ENCODE data around the gene SMIM45.
A peak's percentile ranks its signal among the peaks of the same experiment; 100 is the strongest.

Gene SMIM45

DNA sequence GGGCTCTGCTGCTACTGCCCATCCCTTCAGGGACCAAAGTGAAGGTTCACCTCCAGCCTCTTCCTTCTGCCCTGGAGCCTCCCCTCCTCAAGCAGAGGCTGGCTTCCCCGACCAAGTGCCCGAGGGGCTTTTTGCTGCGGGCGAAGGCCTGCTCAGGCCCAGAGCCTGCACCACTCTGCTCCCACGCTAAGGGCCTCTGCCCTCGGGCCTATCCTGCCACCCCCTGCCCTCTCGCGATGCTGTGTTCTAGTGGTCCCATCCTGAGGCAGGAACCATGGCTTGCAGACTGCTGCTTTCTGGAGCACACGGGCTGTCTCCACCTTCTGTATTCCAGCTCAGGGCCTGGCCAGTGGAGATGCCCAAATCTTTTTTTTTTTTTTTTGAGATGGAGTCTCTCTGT lies 16.4 kb upstream of the SMIM45 start:
- H3K36me3 ChIP-seq (ENCODE audit: control insufficient read depth in 2 of 2, insufficient read depth in 1 of 2, low read length in 2 of 2): peaks cover 31 to 78% of the 10 kb centered on the region in 2 experiments; a peak in 2 of 3 replicates
- H3K4me3 ChIP-seq (ENCODE audit: low read depth, low read length): no peak overlapping the region
- TF ChIP-seq, protein P1, sequence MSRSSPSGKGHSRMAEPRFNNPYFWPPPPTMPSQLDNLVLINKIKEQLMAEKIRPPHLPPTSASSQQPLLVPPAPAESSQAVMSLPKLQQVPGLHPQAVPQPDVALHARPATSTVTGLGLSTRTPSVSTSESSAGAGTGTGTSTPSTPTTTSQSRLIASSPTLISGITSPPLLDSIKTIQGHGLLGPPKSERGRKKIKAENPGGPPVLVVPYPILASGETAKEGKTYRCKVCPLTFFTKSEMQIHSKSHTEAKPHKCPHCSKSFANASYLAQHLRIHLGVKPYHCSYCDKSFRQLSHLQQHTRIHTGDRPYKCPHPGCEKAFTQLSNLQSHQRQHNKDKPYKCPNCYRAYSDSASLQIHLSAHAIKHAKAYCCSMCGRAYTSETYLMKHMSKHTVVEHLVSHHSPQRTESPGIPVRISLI (tag by site-specific recombination; IDR thresholded peaks at IDR 0.05): no peak
- no peaks in the 10 kb centered on the region for H3K9me3 ChIP-seq (ENCODE audit: control insufficient read depth, insufficient read depth, low read depth, low read length)
- POLR2A ChIA-PET: interaction anchor here (0.7 to 4.6 kb wide), 4 partner anchors 8 to 11 kb away, joined by 4 to 31 read pairs (median 8); partner anchors contain the start of gene CENPM
- CTCF ChIA-PET: no interaction called here
- H3K4me1 ChIP-seq (ENCODE audit: control insufficient read depth, insufficient read depth, low read length): no peaks in the 10 kb centered on the region
- H3K27ac ChIP-seq (ENCODE audit: extremely low read depth, low read depth, low read length): no peak overlapping the region

DNA sequence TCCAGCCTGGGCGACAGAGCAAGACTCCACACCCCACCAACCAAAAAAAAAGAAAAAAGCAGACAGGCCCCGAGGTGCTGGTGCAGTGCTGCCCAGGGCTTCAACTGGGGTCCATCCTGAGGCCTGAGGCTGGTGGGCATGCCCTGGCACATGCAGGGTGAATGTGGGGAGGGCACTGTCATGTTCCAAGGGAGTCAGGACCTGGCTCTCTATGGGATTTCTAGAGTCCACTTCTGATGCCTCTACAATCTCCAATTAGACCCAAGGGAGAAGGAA lies 15.1 kb upstream of the SMIM45 start:
- CTCF ChIA-PET: interaction anchor here (2.9 kb wide), 1 partner anchor 11 kb away, joined by 14 read pairs; no protein-coding TSS in a partner anchor
- Histone ChIP-seq H3K36me3 (ENCODE audit: control insufficient read depth in 2 of 2, insufficient read depth in 1 of 2, low read length in 2 of 2) (peaks cover 32 to 89% of the 10 kb centered on the region in 2 experiments; a peak in 2 of 3 replicates), H3K9me3 (ENCODE audit: control insufficient read depth, insufficient read depth, low read depth, low read length) (no peaks in the 10 kb centered on the region), H3K4me3 (ENCODE audit: low read depth, low read length) (no peak overlapping the region), H3K4me1 (ENCODE audit: control insufficient read depth, insufficient read depth, low read length) (no peaks in the 10 kb centered on the region; the same call in 1 of the 2 replicates), H3K27ac (ENCODE audit: extremely low read depth, low read depth, low read length) (no peak overlapping the region)
- POLR2A ChIA-PET: interaction anchor here (0.9 to 4.6 kb wide), 4 partner anchors 10 to 136 kb away, joined by 3 to 31 read pairs (median 6); partner anchors contain the start of genes CCDC134 and CENPM
- no peak for TF ChIP-seq SCRT2 (tag by site-specific recombination; IDR thresholded peaks at IDR 0.05)
- no peak for TF ChIP-seq BCL11B (tag by site-specific recombination; IDR thresholded peaks at IDR 0.05; ENCODE audit: low read depth)
- TF ChIP-seq MZF1 (tag by site-specific recombination; IDR thresholded peaks at IDR 0.05; ENCODE audit: borderline replicate concordance): no peak
- no peak for TF ChIP-seq GFI1B (tag by site-specific recombination; IDR thresholded peaks at IDR 0.05)
- TF ChIP-seq ZNF341 (tag by site-specific recombination; IDR thresholded peaks at IDR 0.05; ENCODE audit: low read depth): no peak
- TF ChIP-seq ZNF324 (tag by site-specific recombination; IDR thresholded peaks at IDR 0.05): no peak
- no peak for TF ChIP-seq ZBTB20 (tag by site-specific recombination; IDR thresholded peaks at IDR 0.05)
- no peak for TF ChIP-seq WT1 (tag by site-specific recombination; IDR thresholded peaks at IDR 0.05)
- no peak for TF ChIP-seq ZNF610 (tag by site-specific recombination; IDR thresholded peaks at IDR 0.05; ENCODE audit: borderline replicate concordance)
- TF ChIP-seq ZNF768 (tag by site-specific recombination; IDR thresholded peaks at IDR 0.05): no peak
- TF ChIP-seq BCL11A (tag by site-specific recombination; IDR thresholded peaks at IDR 0.05; ENCODE audit: low read depth): no peak
- TF ChIP-seq ZSCAN16 (tag by site-specific recombination; IDR thresholded peaks at IDR 0.05): no peak
- TF ChIP-seq, protein P2, sequence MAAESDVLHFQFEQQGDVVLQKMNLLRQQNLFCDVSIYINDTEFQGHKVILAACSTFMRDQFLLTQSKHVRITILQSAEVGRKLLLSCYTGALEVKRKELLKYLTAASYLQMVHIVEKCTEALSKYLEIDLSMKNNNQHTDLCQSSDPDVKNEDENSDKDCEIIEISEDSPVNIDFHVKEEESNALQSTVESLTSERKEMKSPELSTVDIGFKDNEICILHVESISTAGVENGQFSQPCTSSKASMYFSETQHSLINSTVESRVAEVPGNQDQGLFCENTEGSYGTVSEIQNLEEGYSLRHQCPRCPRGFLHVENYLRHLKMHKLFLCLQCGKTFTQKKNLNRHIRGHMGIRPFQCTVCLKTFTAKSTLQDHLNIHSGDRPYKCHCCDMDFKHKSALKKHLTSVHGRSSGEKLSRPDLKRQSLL (tag by site-specific recombination; IDR thresholded peaks at IDR 0.05): no peak
- no peak for TF ChIP-seq ZNF223 (tag by site-specific recombination; IDR thresholded peaks at IDR 0.05)

DNA sequence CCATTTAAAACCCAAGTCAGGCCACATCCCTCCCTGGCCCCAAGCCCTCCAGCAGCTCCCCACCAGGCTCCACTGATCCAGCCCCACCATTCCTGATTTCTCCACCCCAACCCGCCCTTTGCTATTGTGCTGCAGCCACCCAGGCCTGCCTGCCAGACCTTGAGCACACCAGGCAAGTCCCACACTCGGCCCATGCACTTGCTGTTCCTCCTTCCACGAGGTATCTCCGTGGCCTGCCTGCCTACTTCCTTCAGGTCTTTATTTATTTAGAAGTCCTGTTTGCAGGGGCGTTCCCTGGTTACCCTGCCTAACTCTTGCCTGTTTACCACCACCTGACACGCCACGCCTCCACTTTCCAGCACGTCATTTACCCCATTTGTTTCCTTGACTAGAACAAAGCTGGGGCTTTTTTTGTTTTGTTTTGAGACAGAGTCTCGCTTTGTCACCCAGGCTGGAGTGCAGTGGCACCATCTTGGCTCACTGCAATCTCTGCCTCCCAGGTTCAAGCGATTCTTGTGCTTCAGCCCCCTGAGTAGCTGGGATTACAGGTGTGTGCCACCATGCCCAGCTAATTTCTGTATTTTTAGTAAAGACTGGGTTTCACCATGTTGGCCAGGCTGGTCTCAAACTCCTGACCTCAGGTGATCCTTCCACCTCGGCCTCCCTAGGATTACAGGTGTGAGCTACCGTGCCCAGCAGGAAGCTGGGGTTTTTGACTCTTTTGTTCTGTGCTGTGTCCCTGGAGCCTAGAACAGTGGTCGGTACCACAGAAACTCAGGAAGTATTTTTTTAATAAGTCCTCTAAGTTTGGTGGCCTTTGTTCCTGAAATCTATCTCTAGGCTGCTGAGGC lies 11.7 kb upstream of the SMIM45 start:
- H3K4me3 ChIP-seq (ENCODE audit: low read depth, low read length): no peak overlapping the region
- 0 out of 2 replicates have a peak overlapping the region, but pooled peaks have one; percentile 12 for H3K27ac ChIP-seq (ENCODE audit: extremely low read depth, low read depth, low read length)
- no peaks in the 10 kb centered on the region; the same call in 1 of the 2 replicates for H3K4me1 ChIP-seq (ENCODE audit: control insufficient read depth, insufficient read depth, low read length)
- no peaks in the 10 kb centered on the region for H3K9me3 ChIP-seq (ENCODE audit: control insufficient read depth, insufficient read depth, low read depth, low read length)
- ChIA-PET CTCF (interaction anchor here (0.7 to 3.8 kb wide), 24 partner anchors 10 to 458 kb away, joined by 3 to 53 read pairs (median 4); partner anchors contain the start of genes MEI1, SMIM45 and SREBF2), POLR2A (interaction anchor here (1.0 to 1.4 kb wide), 2 partner anchors 243 to 251 kb away, joined by 5 to 8 read pairs; partner anchors contain the start of gene SNU13)
- peaks cover 56 to 91% of the 10 kb centered on the region in 2 experiments; a peak in 2 of 3 replicates for H3K36me3 ChIP-seq (ENCODE audit: control insufficient read depth in 2 of 2, insufficient read depth in 1 of 2, low read length in 2 of 2)
- TF ChIP-seq, protein P3, sequence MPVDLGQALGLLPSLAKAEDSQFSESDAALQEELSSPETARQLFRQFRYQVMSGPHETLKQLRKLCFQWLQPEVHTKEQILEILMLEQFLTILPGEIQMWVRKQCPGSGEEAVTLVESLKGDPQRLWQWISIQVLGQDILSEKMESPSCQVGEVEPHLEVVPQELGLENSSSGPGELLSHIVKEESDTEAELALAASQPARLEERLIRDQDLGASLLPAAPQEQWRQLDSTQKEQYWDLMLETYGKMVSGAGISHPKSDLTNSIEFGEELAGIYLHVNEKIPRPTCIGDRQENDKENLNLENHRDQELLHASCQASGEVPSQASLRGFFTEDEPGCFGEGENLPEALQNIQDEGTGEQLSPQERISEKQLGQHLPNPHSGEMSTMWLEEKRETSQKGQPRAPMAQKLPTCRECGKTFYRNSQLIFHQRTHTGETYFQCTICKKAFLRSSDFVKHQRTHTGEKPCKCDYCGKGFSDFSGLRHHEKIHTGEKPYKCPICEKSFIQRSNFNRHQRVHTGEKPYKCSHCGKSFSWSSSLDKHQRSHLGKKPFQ (tag by site-specific recombination; IDR thresholded peaks at IDR 0.05): no peak
- no peak for TF ChIP-seq ZNF629 (tag by site-specific recombination; IDR thresholded peaks at IDR 0.05)
- TF ChIP-seq, protein P4, sequence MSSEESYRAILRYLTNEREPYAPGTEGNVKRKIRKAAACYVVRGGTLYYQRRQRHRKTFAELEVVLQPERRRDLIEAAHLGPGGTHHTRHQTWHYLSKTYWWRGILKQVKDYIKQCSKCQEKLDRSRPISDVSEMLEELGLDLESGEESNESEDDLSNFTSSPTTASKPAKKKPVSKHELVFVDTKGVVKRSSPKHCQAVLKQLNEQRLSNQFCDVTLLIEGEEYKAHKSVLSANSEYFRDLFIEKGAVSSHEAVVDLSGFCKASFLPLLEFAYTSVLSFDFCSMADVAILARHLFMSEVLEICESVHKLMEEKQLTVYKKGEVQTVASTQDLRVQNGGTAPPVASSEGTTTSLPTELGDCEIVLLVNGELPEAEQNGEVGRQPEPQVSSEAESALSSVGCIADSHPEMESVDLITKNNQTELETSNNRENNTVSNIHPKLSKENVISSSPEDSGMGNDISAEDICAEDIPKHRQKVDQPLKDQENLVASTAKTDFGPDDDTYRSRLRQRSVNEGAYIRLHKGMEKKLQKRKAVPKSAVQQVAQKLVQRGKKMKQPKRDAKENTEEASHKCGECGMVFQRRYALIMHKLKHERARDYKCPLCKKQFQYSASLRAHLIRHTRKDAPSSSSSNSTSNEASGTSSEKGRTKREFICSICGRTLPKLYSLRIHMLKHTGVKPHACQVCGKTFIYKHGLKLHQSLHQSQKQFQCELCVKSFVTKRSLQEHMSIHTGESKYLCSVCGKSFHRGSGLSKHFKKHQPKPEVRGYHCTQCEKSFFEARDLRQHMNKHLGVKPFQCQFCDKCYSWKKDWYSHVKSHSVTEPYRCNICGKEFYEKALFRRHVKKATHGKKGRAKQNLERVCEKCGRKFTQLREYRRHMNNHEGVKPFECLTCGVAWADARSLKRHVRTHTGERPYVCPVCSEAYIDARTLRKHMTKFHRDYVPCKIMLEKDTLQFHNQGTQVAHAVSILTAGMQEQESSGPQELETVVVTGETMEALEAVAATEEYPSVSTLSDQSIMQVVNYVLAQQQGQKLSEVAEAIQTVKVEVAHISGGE (tag by site-specific recombination; conservative IDR thresholded peaks at IDR 0.05; ENCODE audit: low read depth): no peak
- no peak for TF ChIP-seq IKZF3 (tag by site-specific recombination; IDR thresholded peaks at IDR 0.05)
- peak; percentile 57 for TF ChIP-seq GLIS2 (tag by site-specific recombination; IDR thresholded peaks at IDR 0.05)
- TF ChIP-seq ZNF366 (tag by site-specific recombination; conservative IDR thresholded peaks at IDR 0.05): 0 out of 2 replicates have a peak, but pooled peaks have one; percentile 20
- TF ChIP-seq, protein P5, sequence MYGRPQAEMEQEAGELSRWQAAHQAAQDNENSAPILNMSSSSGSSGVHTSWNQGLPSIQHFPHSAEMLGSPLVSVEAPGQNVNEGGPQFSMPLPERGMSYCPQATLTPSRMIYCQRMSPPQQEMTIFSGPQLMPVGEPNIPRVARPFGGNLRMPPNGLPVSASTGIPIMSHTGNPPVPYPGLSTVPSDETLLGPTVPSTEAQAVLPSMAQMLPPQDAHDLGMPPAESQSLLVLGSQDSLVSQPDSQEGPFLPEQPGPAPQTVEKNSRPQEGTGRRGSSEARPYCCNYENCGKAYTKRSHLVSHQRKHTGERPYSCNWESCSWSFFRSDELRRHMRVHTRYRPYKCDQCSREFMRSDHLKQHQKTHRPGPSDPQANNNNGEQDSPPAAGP (tag by site-specific recombination; IDR thresholded peaks at IDR 0.05): 0 out of 2 replicates have a peak, but pooled peaks have one; percentile 22
